NCI-H345 (cell line): ENCODE measurements around the gene CCDC116.
"Not testable (repeated sequence)": the region's sequence is repeated elsewhere in the genome, so short reads cannot be mapped to it uniquely, and the experiment has no call there.

ENCODE experiments used
- DNase-seq: peaks from one replicate; lab custom pipeline; 2025; lab: John Stamatoyannopoulos, UW

The CCDC116 gene

GRCh38 chr22:21631025-21631424 is 1.5 kb upstream of the CCDC116 start:
- no peak for DNase-seq

GRCh38 chr22:21632931-21633330 is 371 bp downstream of the CCDC116 start:
- no peak for DNase-seq

DNA sequence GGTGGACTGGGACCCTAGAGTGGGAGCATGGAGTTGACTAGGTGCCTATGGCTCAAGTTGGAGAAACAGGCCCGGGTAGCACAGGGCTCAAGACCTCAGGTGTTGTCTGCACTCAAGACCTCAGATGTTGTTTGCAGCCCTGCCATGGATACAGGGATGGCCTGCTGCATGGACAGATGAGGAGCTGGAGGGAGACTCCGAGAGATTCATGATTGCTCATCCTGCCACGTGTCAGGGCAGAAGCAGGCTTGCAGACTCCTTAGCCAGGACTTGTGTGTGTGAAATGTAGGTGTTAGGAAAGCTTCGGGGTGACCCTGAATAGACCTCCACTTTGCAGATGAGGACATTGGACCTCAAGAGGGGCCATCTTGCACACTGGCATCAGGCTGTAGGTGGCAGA is 921 bp downstream of the CCDC116 start:
- DNase-seq: no peak

DNA sequence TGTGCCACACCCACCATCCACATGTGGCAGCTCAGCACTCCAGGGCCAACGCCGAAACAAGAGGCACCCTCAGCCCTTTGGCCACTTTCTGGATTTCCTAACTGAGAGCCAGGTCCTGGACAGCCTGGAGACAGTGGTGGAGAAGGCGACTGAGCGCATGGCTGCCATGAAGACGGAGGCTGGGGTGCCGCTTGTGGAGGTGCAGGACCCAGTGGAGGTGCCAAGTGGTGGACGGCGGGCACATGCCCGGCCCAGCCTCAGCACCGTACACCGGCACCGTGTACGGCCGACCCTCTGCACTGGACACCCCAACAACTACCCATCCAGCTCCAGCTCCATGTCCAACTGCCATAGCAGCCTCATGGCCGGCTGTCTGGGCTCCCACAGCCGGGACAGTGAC is 1.5 kb downstream of the CCDC116 start:
- DNase-seq: no peak

GRCh38 chr22:21634844-21635243 is 2.3 kb downstream of the CCDC116 start:
- no peak for DNase-seq

GRCh38 chr22:21635771-21636510 is 3.4 kb downstream of the CCDC116 start:
- no peak for DNase-seq

- DNase-seq: no peak
These were observed 4.2 kb downstream of the CCDC116 start for GRCh38 chr22:21636629-21637218.

DNA sequence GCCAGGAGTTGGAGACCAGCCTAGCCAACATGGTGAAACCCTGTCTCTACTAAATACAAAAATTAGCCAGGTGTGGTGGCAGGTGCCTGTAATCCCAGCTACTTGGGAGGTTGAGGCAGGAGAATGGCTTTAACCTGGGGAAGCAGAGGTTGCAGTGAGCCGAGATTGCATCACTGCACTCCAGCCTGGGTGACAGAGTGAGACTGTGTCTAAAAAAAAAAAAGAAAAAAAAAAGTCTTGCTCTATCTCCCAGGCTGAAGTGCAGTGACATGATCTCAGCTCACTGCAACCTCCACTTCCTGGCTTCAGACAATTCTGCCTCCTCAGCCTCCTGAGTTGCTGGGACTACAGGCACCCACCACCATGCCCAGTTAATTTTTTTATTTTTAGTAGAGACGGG is 4.9 kb downstream of the CCDC116 start:
- not testable (repeated sequence) for DNase-seq

DNA sequence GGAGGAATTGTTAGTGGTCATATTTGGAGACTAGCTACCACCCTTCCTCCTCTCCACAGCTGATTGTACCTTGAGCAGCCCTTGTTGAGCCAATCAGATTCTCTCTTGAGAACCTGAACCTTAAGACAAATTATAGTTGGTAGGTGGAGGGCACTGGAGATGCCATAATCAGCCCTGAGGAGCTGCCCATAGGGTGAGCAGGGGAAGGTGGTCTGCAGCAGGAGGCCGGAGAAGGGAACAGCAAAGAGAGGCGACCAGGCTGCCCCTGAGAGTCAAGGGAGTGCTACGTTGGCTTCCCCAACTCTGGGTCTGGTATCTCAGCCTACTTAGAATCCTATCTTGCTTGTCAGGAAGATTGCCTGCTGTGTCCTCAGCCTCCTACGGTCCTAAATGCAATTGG is 6.8 kb downstream of the CCDC116 start:
- DNase-seq: no peak

DNA sequence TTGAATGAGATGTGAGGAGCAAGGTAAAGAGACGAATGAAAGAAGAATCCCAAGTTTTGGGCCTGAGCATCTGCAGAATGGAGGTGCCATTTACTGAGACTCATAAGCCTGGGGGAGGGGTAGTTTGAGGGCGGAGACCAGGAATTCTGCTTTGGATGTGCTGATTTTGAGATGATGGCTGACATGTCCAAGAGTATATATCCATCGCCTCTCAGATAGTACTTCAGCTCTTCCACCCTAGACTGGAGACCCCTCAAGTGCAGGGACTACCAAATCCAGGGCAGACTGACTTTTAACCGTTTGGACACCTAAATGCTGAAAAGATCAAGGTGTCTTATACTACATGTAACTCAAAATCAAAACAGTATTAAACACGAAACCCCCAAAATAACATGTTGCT is 8.2 kb downstream of the CCDC116 start:
- no peak for DNase-seq

DNA sequence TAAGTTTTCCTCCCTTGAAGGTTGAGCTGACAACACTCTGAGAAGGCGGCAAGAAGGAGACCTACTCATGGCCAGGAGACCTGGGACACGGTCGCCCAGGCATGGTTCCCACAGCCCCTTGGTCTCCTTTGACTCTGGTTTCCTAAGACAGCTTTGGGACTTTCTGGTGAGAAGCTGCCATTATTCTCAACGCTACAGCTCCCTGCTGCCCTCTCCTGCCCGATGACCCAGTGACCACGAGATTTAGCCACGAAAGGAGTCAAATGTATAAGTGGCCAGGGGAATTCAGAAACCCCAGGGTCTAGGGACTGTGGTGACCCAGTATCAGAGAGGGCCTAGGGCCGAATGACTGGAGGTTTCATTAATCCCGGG is 8.8 kb downstream of the CCDC116 start:
- DNase-seq: no peak

DNA sequence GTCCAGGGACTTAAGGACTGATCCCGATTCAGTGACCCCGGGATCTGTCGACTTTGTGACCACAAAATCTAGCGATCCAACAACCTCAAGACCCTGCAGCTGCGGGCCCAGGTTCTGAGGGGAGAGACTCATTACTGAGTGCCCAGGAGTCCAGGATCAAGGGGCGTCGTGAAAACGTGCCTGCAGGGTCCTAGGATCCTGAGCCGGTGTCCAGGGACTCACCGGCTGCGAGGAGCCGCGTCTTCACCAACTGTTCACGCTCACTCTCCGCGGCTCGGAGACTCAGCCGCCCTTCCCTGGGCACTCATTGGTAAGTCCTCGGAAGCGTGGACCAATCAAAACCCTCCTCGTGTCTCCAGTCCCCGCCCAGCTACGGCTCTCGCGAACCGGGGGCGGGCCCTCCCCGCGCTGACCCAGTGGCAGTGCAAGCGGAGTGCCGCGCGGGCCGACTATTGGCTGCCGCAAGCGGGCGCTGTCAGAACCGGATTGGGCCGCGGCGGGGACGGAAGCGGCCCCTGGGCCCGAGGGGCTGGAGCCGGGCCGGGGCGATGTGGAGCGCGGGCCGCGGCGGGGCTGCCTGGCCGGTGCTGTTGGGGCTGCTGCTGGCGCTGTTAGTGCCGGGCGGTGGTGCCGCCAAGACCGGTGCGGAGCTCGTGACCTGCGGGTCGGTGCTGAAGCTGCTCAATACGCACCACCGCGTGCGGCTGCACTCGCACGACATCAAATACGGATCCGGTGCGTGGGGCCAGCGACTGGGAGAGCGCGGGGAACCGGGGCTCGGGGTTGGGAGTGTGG is 9.4 kb downstream of the CCDC116 start, which contains the start of gene SDF2L1:
SDF2L1 (plus strand) TSS at position 514 of the 795 bp plus-strand sequence; CDS start at position 549, 35 bp downstream.
- DNase-seq: peak; percentile 97

GRCh38 chr22:21642584-21643448 is 10.3 kb downstream of the CCDC116 start:
- peak; percentile 63 for DNase-seq

DNA sequence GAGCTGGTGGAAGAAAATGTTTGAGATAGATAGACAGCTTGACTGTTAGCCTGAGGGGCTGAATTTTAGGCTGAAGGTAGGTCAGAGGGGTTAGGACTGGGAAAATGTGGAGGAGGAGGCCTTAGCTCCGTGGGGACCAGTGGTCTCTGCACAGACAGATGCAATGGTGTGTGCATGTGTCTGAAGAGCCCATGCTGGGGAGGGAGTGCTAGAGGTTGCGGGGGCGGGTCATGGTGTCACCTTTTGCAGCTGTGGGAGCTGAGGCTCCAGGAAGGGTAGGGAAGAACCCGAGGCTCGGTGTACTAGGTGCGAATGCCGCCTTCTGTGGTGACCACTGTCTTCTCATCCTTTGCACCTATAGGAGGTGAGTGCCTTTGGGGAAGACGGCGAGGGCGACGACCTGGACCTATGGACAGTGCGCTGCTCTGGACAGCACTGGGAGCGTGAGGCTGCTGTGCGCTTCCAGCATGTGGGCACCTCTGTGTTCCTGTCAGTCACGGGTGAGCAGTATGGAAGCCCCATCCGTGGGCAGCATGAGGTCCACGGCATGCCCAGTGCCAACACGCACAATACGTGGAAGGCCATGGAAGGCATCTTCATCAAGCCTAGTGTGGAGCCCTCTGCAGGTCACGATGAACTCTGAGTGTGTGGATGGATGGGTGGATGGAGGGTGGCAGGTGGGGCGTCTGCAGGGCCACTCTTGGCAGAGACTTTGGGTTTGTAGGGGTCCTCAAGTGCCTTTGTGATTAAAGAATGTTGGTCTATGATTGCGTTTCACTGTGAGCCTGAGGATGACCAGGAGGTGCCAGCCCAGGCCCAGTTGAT is 11.2 kb downstream of the CCDC116 start:
- DNase-seq: no peak

- not testable (repeated sequence) for DNase-seq
These were observed 13.0 kb downstream of the CCDC116 start for GRCh38 chr22:21645513-21645912.

- peak; percentile 74 for DNase-seq
These were observed 14.3 kb downstream of the CCDC116 start for GRCh38 chr22:21646608-21647590.

GRCh38 chr22:21650280-21650679 is 17.7 kb downstream of the CCDC116 start:
- no peak for DNase-seq

GRCh38 chr22:21650823-21651520 is 18.4 kb downstream of the CCDC116 start:
- DNase-seq: peak; percentile 59

- DNase-seq: no peak
These were observed 19.0 kb downstream of the CCDC116 start for GRCh38 chr22:21651521-21652009.
